Smooth muscle cell of the pulmonary artery (primary cell): Measurements from ENCODE around the gene TCAF1. TPM values are rescaled to one million over a fixed set of nuclear protein-coding genes. Genes with fewer than 3 reads are reported as not detected.

Experiments used
- total RNA-seq: library from RNA; depleted of rRNA; stranded (reverse); fragments of >200 nt; gene quantifications from 2 replicates; pipeline ENCODE4 v1.2.3, GENCODE V29; 2014

TCAF1 gene, protein sequence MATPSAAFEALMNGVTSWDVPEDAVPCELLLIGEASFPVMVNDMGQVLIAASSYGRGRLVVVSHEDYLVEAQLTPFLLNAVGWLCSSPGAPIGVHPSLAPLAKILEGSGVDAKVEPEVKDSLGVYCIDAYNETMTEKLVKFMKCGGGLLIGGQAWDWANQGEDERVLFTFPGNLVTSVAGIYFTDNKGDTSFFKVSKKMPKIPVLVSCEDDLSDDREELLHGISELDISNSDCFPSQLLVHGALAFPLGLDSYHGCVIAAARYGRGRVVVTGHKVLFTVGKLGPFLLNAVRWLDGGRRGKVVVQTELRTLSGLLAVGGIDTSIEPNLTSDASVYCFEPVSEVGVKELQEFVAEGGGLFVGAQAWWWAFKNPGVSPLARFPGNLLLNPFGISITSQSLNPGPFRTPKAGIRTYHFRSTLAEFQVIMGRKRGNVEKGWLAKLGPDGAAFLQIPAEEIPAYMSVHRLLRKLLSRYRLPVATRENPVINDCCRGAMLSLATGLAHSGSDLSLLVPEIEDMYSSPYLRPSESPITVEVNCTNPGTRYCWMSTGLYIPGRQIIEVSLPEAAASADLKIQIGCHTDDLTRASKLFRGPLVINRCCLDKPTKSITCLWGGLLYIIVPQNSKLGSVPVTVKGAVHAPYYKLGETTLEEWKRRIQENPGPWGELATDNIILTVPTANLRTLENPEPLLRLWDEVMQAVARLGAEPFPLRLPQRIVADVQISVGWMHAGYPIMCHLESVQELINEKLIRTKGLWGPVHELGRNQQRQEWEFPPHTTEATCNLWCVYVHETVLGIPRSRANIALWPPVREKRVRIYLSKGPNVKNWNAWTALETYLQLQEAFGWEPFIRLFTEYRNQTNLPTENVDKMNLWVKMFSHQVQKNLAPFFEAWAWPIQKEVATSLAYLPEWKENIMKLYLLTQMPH
- total RNA-seq = 75.3 and 99.4 TPM in 2 replicates

GRCh38 chr7:143901668-143902331, at the start of gene TCAF1:
Gene TCAF1, minus strand, starts transcription at chr7:143902176. Its CDS starts 25,568 bp downstream, at chr7:143876608.

GRCh38 chr7:143934526-143935325, 32.8 kb upstream of the TCAF1 start, which contains the start of gene OR2F2:
Gene OR2F2, plus strand, starts transcription at chr7:143935233. Its CDS starts 0 bp downstream, at chr7:143935233.

Other genes with a start within 250 kb of the TCAF1 start
- gene CTAGE6, start 144.5 kb downstream of the TCAF1 start, total RNA-seq = 1.1 and 1.7 TPM in 2 replicates
- not detected in 2 replicates for gene OR2F2, start 33.1 kb upstream of the TCAF1 start, total RNA-seq
- not detected in 2 replicates for gene OR2F1, start 52.7 kb upstream of the TCAF1 start, total RNA-seq
- gene OR6B1, start 98.1 kb upstream of the TCAF1 start, total RNA-seq = not detected in 2 replicates
- gene OR2A5, start 146.8 kb upstream of the TCAF1 start, total RNA-seq = not detected in 2 replicates
- not detected in 2 replicates for gene OR2A25, start 167.6 kb upstream of the TCAF1 start, total RNA-seq
- gene OR2A12, start 184.1 kb upstream of the TCAF1 start, total RNA-seq = not detected in 2 replicates
- gene OR2A2, start 207.4 kb upstream of the TCAF1 start, total RNA-seq = not detected in 2 replicates
- gene OR2A14, start 221.0 kb upstream of the TCAF1 start, total RNA-seq = not detected in 2 replicates